ENCODE data around the gene ASXL1.
"Not testable (repeated sequence)": the region's sequence is repeated elsewhere in the genome, so short reads cannot be mapped to it uniquely, and the experiment has no call there.

ASXL1 gene

GRCh38 chr20:32353848-32354496 lies 4.2 kb upstream of the ASXL1 start:
- H3K27ac Mint-ChIP-seq: no peak overlapping the region
- ATAC-seq (no peak), DNase-seq (no peak)
- H3K27me3 Mint-ChIP-seq: no peaks in the 10 kb centered on the region
- peaks cover 34% of the 10 kb centered on the region for H3K4me1 Mint-ChIP-seq
- H3K4me3 Mint-ChIP-seq: peak overlapping the region; percentile 7 to 20
- no peaks in the 10 kb centered on the region for H3K9me3 Mint-ChIP-seq

- Mint-ChIP-seq H3K27me3 (no peaks in the 10 kb centered on the region), H3K27ac (peak overlapping the region in 1 of 2 donors; percentile 91), H3K9me3 (no peaks in the 10 kb centered on the region), H3K4me3 (peak overlapping the region; percentile 20 to 60), H3K4me1 (peaks cover 41% of the 10 kb centered on the region)
- ATAC-seq (peak; percentile 15), DNase-seq (peak; percentile 24 to 47)
Observed at GRCh38 chr20:32354592-32355416, 3.3 kb upstream of the ASXL1 start.

DNA sequence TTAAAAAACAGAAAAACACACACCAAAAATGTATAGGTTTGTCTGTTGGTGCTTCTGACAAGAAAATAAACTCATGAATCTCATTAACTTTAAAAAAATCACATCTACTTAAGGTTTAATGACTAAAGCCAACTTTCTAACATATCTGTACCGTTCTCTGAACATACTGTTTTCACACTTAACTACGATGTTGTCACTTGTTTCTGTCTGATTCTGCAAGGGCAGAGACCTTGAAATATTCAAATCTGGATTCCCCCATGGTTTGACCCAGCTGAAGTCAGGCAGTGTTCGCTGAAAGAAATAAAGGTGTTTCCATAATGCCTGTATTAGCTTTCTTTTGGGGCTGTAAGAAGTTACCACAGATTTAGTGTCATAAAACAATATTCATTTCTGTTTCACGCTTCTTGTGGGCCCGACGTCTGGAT lies 2.7 kb upstream of the ASXL1 start:
- no peaks in the 10 kb centered on the region for H3K27me3 Mint-ChIP-seq
- peaks cover 47% of the 10 kb centered on the region for H3K4me1 Mint-ChIP-seq
- H3K9me3 Mint-ChIP-seq: no peaks in the 10 kb centered on the region
- peak overlapping the region; percentile 78 to 91 for H3K27ac Mint-ChIP-seq
- ATAC-seq (peak; percentile 48), DNase-seq (peak in 1 of 2 donors; percentile 62)
- peak overlapping the region; percentile 53 to 60 for H3K4me3 Mint-ChIP-seq

GRCh38 chr20:32355907-32356621 lies 2.1 kb upstream of the ASXL1 start:
- H3K9me3 Mint-ChIP-seq, H3K27me3 Mint-ChIP-seq, DNase-seq, ATAC-seq: not testable (repeated sequence)
- H3K4me3 Mint-ChIP-seq: peak overlapping the region; percentile 84 to 98
- peak overlapping the region; percentile 78 to 91 for H3K27ac Mint-ChIP-seq
- H3K4me1 Mint-ChIP-seq: peaks cover 54% of the 10 kb centered on the region

GRCh38 chr20:32356622-32357374 lies 1.3 kb upstream of the ASXL1 start:
- H3K9me3 Mint-ChIP-seq: no peaks in the 10 kb centered on the region
- DNase-seq: no peak

GRCh38 chr20:32357375-32357868 lies 709 bp upstream of the ASXL1 start:
- peak overlapping the region; percentile 84 to 98 for H3K4me3 Mint-ChIP-seq
- no peaks in the 10 kb centered on the region for H3K27me3 Mint-ChIP-seq
- H3K4me1 Mint-ChIP-seq: peaks cover 67% of the 10 kb centered on the region
- H3K9me3 Mint-ChIP-seq: no peaks in the 10 kb centered on the region
- ATAC-seq: no peak
- peak overlapping the region; percentile 100 for H3K27ac Mint-ChIP-seq
- DNase-seq: no peak

More at GRCh38 chr20:32356622-32357374, 1.3 kb upstream of the ASXL1 start:
- Mint-ChIP-seq H3K27ac (peak overlapping the region; percentile 100), H3K4me3 (peak overlapping the region; percentile 84 to 98), H3K27me3 (no peaks in the 10 kb centered on the region), H3K4me1 (peaks cover 61% of the 10 kb centered on the region)
- ATAC-seq: no peak

DNA sequence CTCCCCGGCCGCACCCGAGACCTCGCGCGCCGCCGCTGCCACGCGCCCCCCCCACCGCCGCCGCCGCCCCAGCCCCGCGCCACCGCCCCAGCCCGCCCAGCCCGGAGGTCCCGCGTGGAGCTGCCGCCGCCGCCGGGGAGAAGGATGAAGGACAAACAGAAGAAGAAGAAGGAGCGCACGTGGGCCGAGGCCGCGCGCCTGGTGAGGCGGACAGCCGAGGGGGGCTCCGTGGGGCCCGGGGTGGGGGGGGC lies 426 bp downstream of the ASXL1 start:
- H3K4me1 Mint-ChIP-seq: peaks cover 79% of the 10 kb centered on the region
- DNase-seq (no peak), ATAC-seq (no peak)
- no peaks in the 10 kb centered on the region for H3K9me3 Mint-ChIP-seq
- H3K27ac Mint-ChIP-seq: peak overlapping the region in 1 of 2 donors; percentile 81
- peak overlapping the region in 1 of 2 donors; percentile 88 for H3K4me3 Mint-ChIP-seq
- H3K27me3 Mint-ChIP-seq: no peaks in the 10 kb centered on the region

- peak overlapping the region; percentile 80 to 81 for H3K27ac Mint-ChIP-seq
- H3K4me3 Mint-ChIP-seq: peak overlapping the region; percentile 88 to 95
- no peaks in the 10 kb centered on the region for H3K27me3 Mint-ChIP-seq
- DNase-seq (peak; percentile 72 to 79), ATAC-seq (peak; percentile 26)
- H3K9me3 Mint-ChIP-seq: no peaks in the 10 kb centered on the region
- H3K4me1 Mint-ChIP-seq: peaks cover 84% of the 10 kb centered on the region
Observed at GRCh38 chr20:32358883-32359632, 927 bp downstream of the ASXL1 start.

DNA sequence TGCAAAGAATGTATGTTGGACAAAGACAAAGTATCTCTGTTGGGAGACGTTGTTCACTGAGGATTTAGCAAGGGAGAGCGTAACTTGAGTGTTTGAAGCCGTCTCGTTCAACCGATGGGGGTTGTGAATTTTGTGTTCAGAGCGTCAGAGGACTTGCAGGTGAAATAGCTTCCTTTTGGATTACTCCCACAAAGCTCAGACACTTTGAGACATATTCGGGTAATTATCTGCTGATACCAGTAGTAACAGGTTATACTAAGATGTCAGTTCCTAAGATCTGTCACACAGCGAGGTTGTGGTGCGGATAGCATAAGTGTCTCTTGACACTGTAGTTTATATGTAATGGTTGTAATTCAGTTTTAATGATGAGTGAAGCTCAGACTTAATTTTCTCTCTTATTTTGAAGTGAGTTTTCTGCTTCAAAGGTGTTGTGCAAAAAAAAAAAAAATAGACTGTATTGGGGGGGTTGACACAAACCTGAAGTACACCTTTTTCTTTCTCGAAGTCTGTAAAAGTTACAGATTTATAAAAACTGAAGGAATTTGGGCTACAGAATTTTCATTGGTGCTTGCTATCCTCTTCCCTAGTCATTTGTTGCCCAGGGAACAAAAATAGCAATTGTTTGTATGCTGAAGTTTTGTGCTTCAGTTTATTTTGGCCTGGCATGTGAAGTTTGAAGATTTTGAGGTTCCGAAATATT lies 1.7 kb downstream of the ASXL1 start:
- Mint-ChIP-seq H3K27me3 (no peaks in the 10 kb centered on the region), H3K27ac (peak overlapping the region; percentile 80 to 81), H3K4me3 (peak overlapping the region; percentile 88 to 95), H3K4me1 (peaks cover 83% of the 10 kb centered on the region), H3K9me3 (no peaks in the 10 kb centered on the region)
- ATAC-seq (no peak), DNase-seq (peak in 1 of 2 donors; percentile 22)

DNA sequence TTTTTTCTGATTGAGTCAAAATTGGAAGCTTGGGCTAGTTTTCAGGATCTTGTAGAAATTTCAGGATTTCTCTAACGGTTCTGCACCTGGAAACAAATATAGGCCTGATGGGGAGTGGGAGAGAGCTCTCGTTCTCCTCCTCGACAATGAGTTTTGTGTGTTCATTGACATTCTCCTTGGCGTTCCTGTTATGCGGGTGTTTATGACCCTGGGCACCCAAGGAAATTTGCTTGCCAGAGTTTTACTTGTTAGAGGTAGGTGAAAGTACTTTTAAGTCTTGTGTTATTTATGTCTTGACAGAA lies 2.2 kb downstream of the ASXL1 start:
- Mint-ChIP-seq H3K4me3 (peak overlapping the region; percentile 88 to 95), H3K27me3 (no peaks in the 10 kb centered on the region), H3K4me1 (peaks cover 83% of the 10 kb centered on the region), H3K27ac (peak overlapping the region; percentile 77 to 81), H3K9me3 (no peaks in the 10 kb centered on the region)
- no peak for DNase-seq
- ATAC-seq: no peak

DNA sequence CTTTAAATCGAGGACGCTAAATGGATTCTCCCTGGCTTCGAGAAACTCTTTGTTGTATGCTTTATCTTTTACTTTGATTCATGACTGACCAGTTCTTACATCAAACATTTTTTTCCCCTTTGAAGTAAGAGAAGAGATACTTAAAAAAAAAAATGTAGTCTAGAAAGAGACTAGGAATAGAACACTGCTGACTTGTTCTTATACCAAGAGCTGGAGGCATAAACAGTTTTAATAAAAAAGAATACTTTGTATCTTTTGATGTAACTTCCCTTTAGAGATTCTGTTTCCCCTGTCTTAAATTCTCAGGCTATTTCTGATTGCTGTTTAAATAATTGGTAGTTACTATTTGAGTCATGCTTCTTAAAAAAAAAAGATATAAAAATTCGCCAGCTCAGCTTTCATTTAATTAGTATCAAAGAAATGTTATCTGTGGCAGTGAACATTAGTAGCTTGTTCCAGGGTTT lies 4.8 kb downstream of the ASXL1 start:
- peak overlapping the region; percentile 88 to 95 for H3K4me3 Mint-ChIP-seq
- H3K9me3 Mint-ChIP-seq: no peaks in the 10 kb centered on the region
- no peaks in the 10 kb centered on the region for H3K27me3 Mint-ChIP-seq
- ATAC-seq (no peak), DNase-seq (no peak)
- H3K27ac Mint-ChIP-seq: peak overlapping the region in 1 of 2 donors; percentile 29
- peaks cover 87% of the 10 kb centered on the region for H3K4me1 Mint-ChIP-seq

DNA sequence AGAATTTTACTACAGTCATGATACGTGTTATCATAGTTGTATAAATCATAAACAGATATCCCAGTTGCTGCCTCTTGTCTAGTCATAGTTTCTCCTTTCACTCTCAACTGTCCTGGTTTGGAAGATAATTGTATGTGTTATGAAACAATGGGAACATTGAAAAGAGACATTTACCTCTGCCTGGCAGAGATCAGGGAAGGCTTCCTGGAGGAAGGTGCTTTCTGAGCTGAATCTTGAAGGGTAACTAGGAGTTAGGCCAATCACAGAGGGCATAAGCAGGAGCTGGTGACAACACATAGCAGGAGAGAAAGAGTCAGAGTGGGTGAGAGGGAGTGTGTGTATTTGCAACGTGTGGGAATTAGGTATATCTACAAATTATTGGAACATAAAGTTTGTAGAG lies 5.4 kb downstream of the ASXL1 start:
- H3K4me1 Mint-ChIP-seq: peaks cover 93% of the 10 kb centered on the region
- H3K9me3 Mint-ChIP-seq: no peaks in the 10 kb centered on the region
- H3K4me3 Mint-ChIP-seq: peak overlapping the region; percentile 24 to 95

GRCh38 chr20:32364554-32365208 lies 6.5 kb downstream of the ASXL1 start:
- Mint-ChIP-seq H3K27ac (peak overlapping the region in 1 of 2 donors; percentile 4), H3K9me3 (no peaks in the 10 kb centered on the region), H3K27me3 (no peaks in the 10 kb centered on the region), H3K4me3 (peak overlapping the region; percentile 0 to 58), H3K4me1 (peaks cover 94% of the 10 kb centered on the region)
- DNase-seq (no peak), ATAC-seq (no peak)

More for the DNA sequence above, 5.4 kb downstream of the ASXL1 start:
- no peak for DNase-seq
- Mint-ChIP-seq H3K27me3 (no peaks in the 10 kb centered on the region), H3K27ac (peak overlapping the region; percentile 2 to 55)
- ATAC-seq: no peak

DNA sequence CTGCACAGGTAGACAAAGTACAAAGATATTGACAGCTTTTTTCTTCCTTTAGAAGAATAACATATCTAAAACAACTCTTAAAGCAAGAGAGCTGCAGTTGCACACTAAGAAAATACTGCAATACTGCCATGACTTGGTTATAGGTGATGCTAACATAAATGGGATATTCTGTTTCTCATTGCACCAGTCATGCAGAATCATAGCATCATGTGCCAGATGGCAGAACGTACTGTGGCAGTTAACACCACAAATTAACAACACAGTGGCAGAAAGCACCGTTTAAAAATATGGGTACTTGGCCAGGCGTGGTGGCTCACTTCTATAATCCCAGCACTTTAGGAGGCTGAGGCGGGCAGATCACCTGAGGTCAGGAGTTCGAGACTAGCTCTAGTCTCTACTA lies 7.4 kb downstream of the ASXL1 start:
- H3K27me3 Mint-ChIP-seq: no peaks in the 10 kb centered on the region
- peaks cover 85% of the 10 kb centered on the region for H3K4me1 Mint-ChIP-seq
- no peak for ATAC-seq
- H3K27ac Mint-ChIP-seq: no peak overlapping the region
- no peaks in the 10 kb centered on the region for H3K9me3 Mint-ChIP-seq
- H3K4me3 Mint-ChIP-seq: peak overlapping the region in 1 of 2 donors; percentile 58
- no peak for DNase-seq

Data from stimulated activated naive CD8-positive, alpha-beta T cell treated with anti-CD3 and anti-CD28 coated beads, Interleukin-15, amount 100 ng/mL, for 72 hours (primary cell).